ELR (cell line): ENCODE measurements around the gene NOL8.

Experiments
- DNase-seq: peaks from one replicate; pipeline ENCODE4 v3.0.0-alpha.2; 2015; ENCODE audit warnings: low read depth

The NOL8 gene

GRCh38 chr9:92266486-92266885 is 58.7 kb downstream of the NOL8 start:
- DNase-seq: no peak

- peak; percentile 81 for DNase-seq
These were observed 60.0 kb downstream of the NOL8 start for GRCh38 chr9:92265154-92265553.

GRCh38 chr9:92263131-92263530 is 62.0 kb downstream of the NOL8 start:
- no peak for DNase-seq

- no peak for DNase-seq
These were observed 67.8 kb downstream of the NOL8 start for GRCh38 chr9:92257327-92257726.

GRCh38 chr9:92254381-92255337 is 70.5 kb downstream of the NOL8 start:
- no peak for DNase-seq

- no peak for DNase-seq
These were observed 71.5 kb downstream of the NOL8 start for GRCh38 chr9:92253656-92254055.

- no peak for DNase-seq
These were observed 77.2 kb downstream of the NOL8 start for GRCh38 chr9:92247981-92248380.
